Fibroblast of the aortic adventitia (primary cell): ENCODE data around the gene EDN1. TPM values are rescaled to one million over a fixed set of nuclear protein-coding genes. Genes with fewer than 3 reads are reported as not detected.

Experiments
- DNase-seq: peaks from one replicate; pipeline ENCODE4 v3.0.0-alpha.2; 2010; ENCODE audit warnings: low read depth
- H3K4me3 ChIP-seq: 2 replicates; pipeline ENCODE4 v1.5.1; 2011; ENCODE audit warnings: low read depth, mild to moderate bottlenecking, control low read depth, low read length, moderate library complexity
- CTCF ChIP-seq: IDR thresholded peaks from 2 replicates; pipeline ENCODE4 v1.5.1; 2011; ENCODE audit warnings: mild to moderate bottlenecking, low read length, control low read depth, inconsistent platforms; ENCODE audit not compliant: insufficient read depth
- total RNA-seq: library from RNA; depleted of rRNA; stranded (reverse); fragments of >200 nt; gene quantifications from 2 replicates; pipeline ENCODE4 v1.2.3, GENCODE V29; 2012; ENCODE audit warnings: low replicate concordance

EDN1 gene
- total RNA-seq, 1 donor = 7.4 TPM

GRCh38 chr6:12266571-12266970, 23.6 kb upstream of the EDN1 start:
- no peak overlapping the region for H3K4me3 ChIP-seq
- DNase-seq = peak; percentile 43
- no peak for TF ChIP-seq CTCF

DNA sequence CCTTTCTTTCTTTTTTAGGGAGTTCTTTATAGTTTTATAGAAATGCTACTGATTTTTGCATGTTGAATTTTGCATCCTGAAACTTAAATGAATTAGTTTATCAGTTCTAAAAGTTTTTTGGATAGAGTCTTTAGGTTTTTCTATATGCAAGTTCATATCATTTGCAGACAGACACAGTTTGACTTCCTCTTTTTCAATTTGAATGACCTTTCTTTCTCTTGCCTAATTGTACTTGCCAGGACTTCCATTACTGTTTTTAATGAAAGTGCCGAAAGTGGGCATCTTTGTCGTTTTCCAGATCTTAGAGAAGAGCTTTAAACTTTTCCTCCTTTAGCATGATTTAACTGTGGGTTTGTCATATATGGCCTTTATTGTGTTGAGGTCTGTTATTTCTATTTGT, 21.1 kb upstream of the EDN1 start:
- TF ChIP-seq CTCF = no peak
- H3K4me3 ChIP-seq = no peak overlapping the region
- no peak for DNase-seq

- no peak overlapping the region for H3K4me3 ChIP-seq
- TF ChIP-seq CTCF = no peak
- no peak for DNase-seq
Observed at GRCh38 chr6:12270551-12271230, 19.5 kb upstream of the EDN1 start.

DNA sequence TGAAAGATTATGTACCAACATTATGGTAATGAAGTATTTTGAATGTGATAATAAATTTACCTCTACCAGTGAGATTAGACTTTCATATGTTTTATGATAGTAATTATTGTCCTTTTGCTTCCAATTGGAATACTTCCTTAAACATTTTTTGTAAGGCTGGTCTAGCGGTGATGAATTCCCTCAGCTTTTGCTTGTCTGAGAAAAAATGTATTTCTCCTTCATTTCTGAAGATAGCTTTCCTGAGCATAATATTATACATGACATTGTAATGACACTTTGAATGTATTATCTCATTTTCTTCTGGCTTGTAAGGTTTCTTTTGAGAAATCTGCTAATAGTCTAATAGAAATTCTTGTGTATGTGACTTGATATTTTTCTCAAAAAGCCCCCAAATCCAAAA, 18.6 kb upstream of the EDN1 start:
- no peak for TF ChIP-seq CTCF
- no peak overlapping the region for H3K4me3 ChIP-seq
- no peak for DNase-seq

DNA sequence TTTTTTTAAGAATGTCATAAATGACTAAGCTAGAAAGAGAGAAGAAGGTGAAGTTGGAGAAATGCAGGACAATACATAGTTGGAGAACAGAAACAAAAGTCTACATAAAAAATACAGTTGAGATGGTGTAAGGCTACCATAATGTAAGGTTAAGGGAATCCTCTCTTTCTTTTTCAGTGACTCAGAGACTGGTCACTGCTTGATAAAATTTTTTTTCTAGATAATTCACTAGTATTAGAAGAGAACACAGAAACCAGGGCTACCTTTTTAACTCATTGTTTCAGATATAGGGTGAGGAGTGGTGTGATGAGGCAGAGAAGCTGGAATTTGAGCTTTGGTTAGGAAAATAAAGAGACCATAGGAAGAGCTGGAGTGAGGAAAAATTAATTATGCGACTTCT, 18.2 kb upstream of the EDN1 start:
- no peak for TF ChIP-seq CTCF

DNA sequence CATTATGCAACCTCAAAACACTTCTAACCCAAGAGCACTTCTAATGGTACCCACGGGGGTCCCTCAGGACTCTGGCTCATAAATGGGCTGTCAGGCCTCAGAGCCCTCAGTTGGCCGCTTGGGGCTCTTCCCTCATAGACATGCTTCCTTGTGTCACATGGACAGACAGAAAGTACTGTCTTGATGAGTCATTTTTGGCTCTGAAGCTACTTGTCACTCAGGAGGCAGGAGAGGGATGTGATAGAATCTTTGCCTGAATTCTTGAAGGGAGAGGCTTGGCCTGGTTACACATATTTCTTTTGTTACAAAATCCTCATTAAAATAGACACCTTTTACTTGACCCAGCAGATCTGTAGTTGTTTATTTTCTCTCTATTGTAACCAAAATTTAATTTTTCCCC, 15.1 kb upstream of the EDN1 start:
- no peak for TF ChIP-seq CTCF
- H3K4me3 ChIP-seq = no peak overlapping the region
- no peak for DNase-seq

More for the DNA sequence above, 18.2 kb upstream of the EDN1 start:
- no peak overlapping the region for H3K4me3 ChIP-seq
- DNase-seq = no peak

DNA sequence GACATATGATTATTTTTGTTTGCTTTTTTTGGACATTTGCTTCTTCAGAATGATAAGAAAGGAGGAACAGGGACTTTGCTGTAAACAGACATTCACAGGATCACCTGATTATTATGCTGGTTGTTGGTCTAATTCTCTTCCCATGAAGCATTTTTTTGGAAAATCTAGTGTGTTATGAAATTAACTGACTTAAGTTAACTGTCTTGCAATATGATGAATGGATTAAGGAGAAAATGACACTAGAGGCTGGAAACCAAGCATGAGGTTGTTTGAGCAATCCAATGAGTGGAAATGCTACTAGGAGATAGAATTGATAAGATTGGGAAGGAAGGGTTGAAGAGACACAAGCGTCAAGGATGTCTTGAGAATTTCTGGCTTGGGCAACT, 13.2 kb upstream of the EDN1 start:
- TF ChIP-seq CTCF = no peak
- no peak overlapping the region for H3K4me3 ChIP-seq
- DNase-seq = no peak
